Thoracic aorta (tissue), 2 donors: ENCODE measurements around the gene SLFN12L. TPM values are rescaled to one million over a fixed set of nuclear protein-coding genes. Genes with fewer than 3 reads are reported as not detected.
A peak's percentile ranks its signal among the peaks of the same experiment; 100 is the strongest.

Experiments used
- ATAC-seq: fragments of 150-250 bp; one replicate; pipeline ENCODE4 v1.8.0; 2017; ENCODE audit warnings: low read depth; ENCODE audit not compliant: insufficient number of reproducible peaks, low FRiP score
- DNase-seq: peaks from one replicate; pipeline ENCODE4 v3.0.0-alpha.2; 2020; ENCODE audit warnings: low spot score
- H3K27ac ChIP-seq, 2 donors: fragments of 200-600 bp; sonication (generic); 1 replicate in 1 of 2; 2 replicates in 1 of 2; pipeline ENCODE4 v1.5.1; 2016; ENCODE audit warnings: mild to moderate bottlenecking in 2 of 2, moderate library complexity in 2 of 2
- H3K27me3 ChIP-seq: fragments of 200-600 bp; sonication (generic); replicated peaks from 2 replicates; pipeline ENCODE4 v1.6.0; 2016; ENCODE audit warnings: mild to moderate bottlenecking; ENCODE audit not compliant: insufficient read depth
- H3K36me3 ChIP-seq: fragments of 200-600 bp; sonication (generic); one replicate; pipeline ENCODE4 v1.5.1; 2016
- H3K4me1 ChIP-seq, 2 donors: fragments of 200-600 bp; sonication (generic); 1 replicate in 1 of 2; 2 replicates in 1 of 2; pipeline versions ENCODE4 v1.5.1 to v1.6.0; 2016; ENCODE audit warnings: low read depth in 2 of 2, mild to moderate bottlenecking in 1 of 2; ENCODE audit not compliant: control insufficient read depth in 1 of 2
- H3K4me3 ChIP-seq: fragments of 200-600 bp; sonication (generic); 2 replicates; pipeline ENCODE4 v1.5.1; 2016; ENCODE audit warnings: mild to moderate bottlenecking
- H3K9me3 ChIP-seq: fragments of 200-600 bp; sonication (generic); 2 replicates; pipeline ENCODE4 v1.5.1; 2016
- CTCF ChIP-seq: fragments of 200-600 bp; sonication (generic); IDR thresholded peaks from one replicate; pipeline ENCODE4 v1.5.1; 2019; ENCODE audit warnings: antibody characterized with exemption
- total RNA-seq, 2 donors: library from RNA; depleted of rRNA; stranded (reverse); fragments of >200 nt; gene quantifications; one replicate each; pipeline versions ENCODE4 v1.1.0 to v1.2.3, GENCODE V29; 2016

Gene SLFN12L
- total RNA-seq, 2 donors from 2014 or later: 4.1 to 4.2 TPM

- Histone ChIP-seq H3K27me3 (no peaks in the 10 kb centered on the region), H3K27ac (no peak overlapping the region), H3K4me1 (peaks cover 0 to 5% of the 10 kb centered on the region in 2 donors), H3K36me3 (no peaks in the 10 kb centered on the region), H3K4me3 (no peak overlapping the region), H3K9me3 (no peaks in the 10 kb centered on the region)
- DNase-seq: no peak
- TF ChIP-seq CTCF: no peak
- ATAC-seq: no peak
Observed at GRCh38 chr17:35543856-35544255, 6.4 kb upstream of the SLFN12L start.

GRCh38 chr17:35542990-35543389, 5.5 kb upstream of the SLFN12L start:
- no peak for TF ChIP-seq CTCF
- ATAC-seq (no peak), DNase-seq (no peak)
- Histone ChIP-seq H3K4me3 (no peak overlapping the region), H3K36me3 (no peaks in the 10 kb centered on the region), H3K4me1 (peaks cover 0 to 5% of the 10 kb centered on the region in 2 donors), H3K27ac (no peak overlapping the region), H3K27me3 (no peaks in the 10 kb centered on the region), H3K9me3 (no peaks in the 10 kb centered on the region)

GRCh38 chr17:35541434-35541833, 4.0 kb upstream of the SLFN12L start:
- DNase-seq (no peak), ATAC-seq (no peak)
- Histone ChIP-seq H3K27me3 (no peaks in the 10 kb centered on the region), H3K4me3 (peak overlapping the region; percentile 63), H3K27ac (no peak overlapping the region), H3K36me3 (no peaks in the 10 kb centered on the region), H3K9me3 (no peaks in the 10 kb centered on the region), H3K4me1 (peaks cover 0 to 5% of the 10 kb centered on the region in 2 donors)
- TF ChIP-seq CTCF: no peak

- no peak for TF ChIP-seq CTCF
- Histone ChIP-seq H3K27me3 (no peaks in the 10 kb centered on the region), H3K27ac (no peak overlapping the region), H3K36me3 (no peaks in the 10 kb centered on the region), H3K9me3 (no peaks in the 10 kb centered on the region), H3K4me1 (peaks cover 0 to 5% of the 10 kb centered on the region in 2 donors), H3K4me3 (peak overlapping the region; percentile 63)
- DNase-seq (no peak), ATAC-seq (no peak)
Observed at GRCh38 chr17:35540589-35541404, 3.3 kb upstream of the SLFN12L start.

- Histone ChIP-seq H3K27ac (no peak overlapping the region), H3K9me3 (no peaks in the 10 kb centered on the region), H3K36me3 (no peaks in the 10 kb centered on the region), H3K4me1 (peaks cover 0 to 5% of the 10 kb centered on the region in 2 donors), H3K27me3 (no peaks in the 10 kb centered on the region), H3K4me3 (peak overlapping the region; percentile 40)
- DNase-seq (no peak), ATAC-seq (no peak)
- no peak for TF ChIP-seq CTCF
Observed at GRCh38 chr17:35539659-35540026, 2.2 kb upstream of the SLFN12L start.
